D721Med (cell line): Measurements from ENCODE around the gene RABGGTA.
A peak's percentile ranks its signal among the peaks of the same experiment; 100 is the strongest.

ENCODE experiments used
- DNase-seq: peaks from one replicate; pipeline ENCODE4 v3.0.0; 2011; ENCODE audit warnings: low spot score; ENCODE audit not compliant: insufficient read length
- FAIRE-seq: peaks from 2 replicates; lab custom pipeline; 2011; peaks lifted over from hg19 to GRCh38; lab: Jason Lieb, UNC
- CTCF ChIP-seq: IDR thresholded peaks from 2 replicates; pipeline ENCODE4 v1.5.1; 2012; ENCODE audit warnings: mild to moderate bottlenecking, control low read depth; ENCODE audit not compliant: insufficient read depth; ENCODE audit errors: missing control alignments

RABGGTA gene

GRCh38 chr14:24237463-24237955, 33.9 kb downstream of the RABGGTA start:
- no peak for FAIRE-seq
- no peak for TF ChIP-seq CTCF
- DNase-seq = no peak

GRCh38 chr14:24236689-24237462, 34.5 kb downstream of the RABGGTA start:
- TF ChIP-seq CTCF = no peak
- no peak for DNase-seq
- FAIRE-seq = no peak

- no peak for TF ChIP-seq CTCF
- no peak for DNase-seq
- FAIRE-seq = no peak
Observed at GRCh38 chr14:24235804-24236688, 35.4 kb downstream of the RABGGTA start.

- DNase-seq (no peak), FAIRE-seq (no peak)
- TF ChIP-seq CTCF = no peak
Observed at GRCh38 chr14:24234095-24235005, 37.0 kb downstream of the RABGGTA start.

- DNase-seq (no peak), FAIRE-seq (no peak)
- TF ChIP-seq CTCF = no peak
Observed at GRCh38 chr14:24233538-24233866, 37.9 kb downstream of the RABGGTA start.

- FAIRE-seq = no peak
- no peak for TF ChIP-seq CTCF
- peak; percentile 45 for DNase-seq
Observed at GRCh38 chr14:24232645-24233537, 38.5 kb downstream of the RABGGTA start, which contains the start of gene GMPR2. Gene GMPR2, plus strand, starts transcription at chr14:24232929. Its CDS starts 325 bp downstream, at chr14:24233254.
